Testis (tissue), 2 donors: ENCODE data around the gene APOBEC3H.

Source experiments
- POLR2A ChIP-seq: fragments of 450-650 bp; IDR thresholded peaks from one replicate; pipeline ENCODE4 v1.6.1; 2017; ENCODE audit warnings: antibody characterized with exemption, mild to moderate bottlenecking, moderate library complexity
- TF ChIP-seq, protein P1 (sequence below), 3 experiments: fragments of 450-650 bp in 2 of 3; fragments of 200-600 bp in 1 of 3; sonication (generic) in 1 of 3; IDR thresholded peaks; one replicate each; pipeline ENCODE4 v1.5.1; 2016 to 2019; ENCODE audit warnings: antibody characterized with exemption in 3 of 3, mild to moderate bottlenecking in 2 of 3, moderate library complexity in 1 of 3

DNA sequence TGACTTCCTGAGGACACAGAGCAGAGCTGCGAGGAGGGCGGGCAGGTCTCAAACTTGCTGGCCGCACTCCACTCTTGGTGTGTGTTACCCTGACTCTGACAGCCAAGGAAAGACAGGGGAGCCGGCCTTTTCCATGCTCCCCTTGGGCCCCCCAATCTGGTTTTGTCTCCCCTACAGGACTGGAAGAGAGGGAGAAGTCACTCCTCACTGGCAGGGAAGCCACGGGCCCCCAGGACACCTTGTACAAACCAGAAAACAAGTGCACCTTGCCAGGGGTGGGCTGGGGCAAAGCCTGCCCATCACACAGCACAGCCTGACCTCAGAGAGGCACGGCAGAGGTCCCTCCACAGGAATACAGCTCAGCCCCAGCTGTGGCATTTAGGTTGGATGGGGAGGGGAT lies 35.2 kb downstream of the APOBEC3H start:
- TF ChIP-seq POLR2A: no peak
- TF ChIP-seq, protein P1, sequence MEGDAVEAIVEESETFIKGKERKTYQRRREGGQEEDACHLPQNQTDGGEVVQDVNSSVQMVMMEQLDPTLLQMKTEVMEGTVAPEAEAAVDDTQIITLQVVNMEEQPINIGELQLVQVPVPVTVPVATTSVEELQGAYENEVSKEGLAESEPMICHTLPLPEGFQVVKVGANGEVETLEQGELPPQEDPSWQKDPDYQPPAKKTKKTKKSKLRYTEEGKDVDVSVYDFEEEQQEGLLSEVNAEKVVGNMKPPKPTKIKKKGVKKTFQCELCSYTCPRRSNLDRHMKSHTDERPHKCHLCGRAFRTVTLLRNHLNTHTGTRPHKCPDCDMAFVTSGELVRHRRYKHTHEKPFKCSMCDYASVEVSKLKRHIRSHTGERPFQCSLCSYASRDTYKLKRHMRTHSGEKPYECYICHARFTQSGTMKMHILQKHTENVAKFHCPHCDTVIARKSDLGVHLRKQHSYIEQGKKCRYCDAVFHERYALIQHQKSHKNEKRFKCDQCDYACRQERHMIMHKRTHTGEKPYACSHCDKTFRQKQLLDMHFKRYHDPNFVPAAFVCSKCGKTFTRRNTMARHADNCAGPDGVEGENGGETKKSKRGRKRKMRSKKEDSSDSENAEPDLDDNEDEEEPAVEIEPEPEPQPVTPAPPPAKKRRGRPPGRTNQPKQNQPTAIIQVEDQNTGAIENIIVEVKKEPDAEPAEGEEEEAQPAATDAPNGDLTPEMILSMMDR (IDR thresholded peaks at IDR 0.05): no peak
